WI38 (cell line): ENCODE measurements around the gene MEGF10.
A peak's percentile ranks its signal among the peaks of the same experiment; 100 is the strongest.

Experiments
- H3K4me3 ChIP-seq: 2 replicates; pipeline ENCODE4 v1.5.1; 2011; ENCODE audit warnings: low read depth, mild to moderate bottlenecking, control low read depth, low read length
- CTCF ChIP-seq: IDR thresholded peaks from 2 replicates; pipeline ENCODE4 v1.5.1; 2012; ENCODE audit warnings: low read depth, mild to moderate bottlenecking, control low read depth, low read length

MEGF10 gene

DNA sequence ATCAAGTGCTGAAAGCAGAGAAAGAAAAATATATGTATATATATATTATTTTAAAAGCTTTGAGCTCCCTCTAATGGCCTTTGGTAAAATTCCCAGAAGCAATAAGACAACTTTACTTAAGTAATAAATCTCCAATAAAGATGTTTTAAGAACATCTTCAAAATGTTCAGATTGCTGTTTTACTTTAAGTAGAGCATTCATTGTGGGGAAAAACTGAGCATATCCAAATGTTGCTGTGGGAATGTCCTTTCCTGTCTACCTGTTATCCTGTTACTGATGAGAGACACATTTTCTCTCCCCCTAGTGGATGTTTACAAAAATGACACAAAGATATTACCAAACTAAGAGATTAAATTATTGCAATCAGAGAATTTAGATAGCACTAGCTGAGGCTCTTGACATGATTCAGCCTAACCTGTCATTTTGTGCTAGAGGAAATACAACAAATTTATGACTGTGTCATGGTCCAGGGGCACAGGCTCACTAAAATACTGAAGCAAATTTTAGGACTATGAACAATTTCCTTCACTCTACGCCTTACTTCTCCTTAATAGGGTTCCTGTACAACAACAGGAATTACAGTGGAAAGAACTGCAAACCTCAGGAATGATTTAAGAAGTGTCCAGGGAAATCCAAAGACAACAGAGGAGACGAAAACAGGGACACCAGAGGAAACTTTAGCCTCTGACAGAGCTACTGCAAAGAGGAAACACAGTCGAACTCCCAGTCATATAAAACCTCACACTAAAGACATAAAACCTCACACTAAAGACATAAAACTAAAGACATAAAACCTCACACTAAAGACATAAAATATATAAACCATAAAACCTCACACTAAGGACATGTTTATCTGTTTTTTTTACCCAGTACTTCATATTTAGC lies 202.5 kb downstream of the MEGF10 start:
- H3K4me3 ChIP-seq, result no peak overlapping the region

GRCh38 chr5:127498548-127498947 lies 208.0 kb downstream of the MEGF10 start:
- no peak overlapping the region for H3K4me3 ChIP-seq

More for the DNA sequence above, 202.5 kb downstream of the MEGF10 start:
- peak; percentile 57; the same call in 1 of the 2 replicates for TF ChIP-seq CTCF

GRCh38 chr5:127505905-127506304 lies 215.3 kb downstream of the MEGF10 start:
- no peak for TF ChIP-seq CTCF
- H3K4me3 ChIP-seq, result no peak overlapping the region

More at GRCh38 chr5:127498548-127498947, 208.0 kb downstream of the MEGF10 start:
- no peak for TF ChIP-seq CTCF

GRCh38 chr5:127506616-127507015 lies 216.0 kb downstream of the MEGF10 start:
- no peak overlapping the region for H3K4me3 ChIP-seq
- no peak for TF ChIP-seq CTCF

GRCh38 chr5:127508644-127509373 lies 218.2 kb downstream of the MEGF10 start:
- no peak overlapping the region for H3K4me3 ChIP-seq

More at GRCh38 chr5:127508644-127509373, 218.2 kb downstream of the MEGF10 start:
- TF ChIP-seq CTCF, result no peak
